ENCODE data around the gene NDUFA7. TPM values are rescaled to one million over a fixed set of nuclear protein-coding genes. Genes with fewer than 3 reads are reported as not detected.
A peak's percentile ranks its signal among the peaks of the same experiment; 100 is the strongest.

The NDUFA7 gene
- 100 to 1,000 TPM; 103 to 112 TPM for polyA plus RNA-seq

- 0 to 1% methylated on average over 64 to 72 of the region's 72 CpGs for WGBS, 2 donors
- H3K27ac ChIP-seq (ENCODE audit: low read depth in 2 of 2, low read length in 1 of 2), result peak within 1 kb of the TSS; percentile 92 to 95
- peak within 1 kb of the TSS; percentile 91 to 94 for H3K4me3 ChIP-seq (ENCODE audit: low read depth in 1 of 2, low read length in 2 of 2)
- peaks cover 2 to 13% of the 10 kb centered on the region in 2 donors for H3K4me1 ChIP-seq (ENCODE audit: control insufficient read depth in 2 of 2, insufficient read depth in 2 of 2, low read length in 1 of 2)
- H3K36me3 ChIP-seq (ENCODE audit: control insufficient read depth in 2 of 2, insufficient read depth in 2 of 2, low read length in 1 of 2), result peaks cover 2 to 14% of the 10 kb centered on the region in 2 donors
- H3K27me3 ChIP-seq (ENCODE audit: control insufficient read depth in 1 of 2, insufficient read depth in 2 of 2, low read length in 2 of 2), result no peaks in the 10 kb centered on the region
- peaks cover 0 to 2% of the 10 kb centered on the region in 2 donors for H3K9me3 ChIP-seq (ENCODE audit: control insufficient read depth in 2 of 2, insufficient read depth in 1 of 2, low read depth in 1 of 2, low read length in 1 of 2)
Measured at GRCh38 chr19:8321067-8321985, at the start of gene NDUFA7, which contains the start of gene RPS28. Gene NDUFA7, minus strand, starts transcription at chr19:8321375. Its CDS starts 17 bp downstream, at chr19:8321358. Gene RPS28, plus strand, starts transcription at chr19:8321496. Its CDS starts 35 bp downstream, at chr19:8321531.

- H3K9me3 ChIP-seq (ENCODE audit: control insufficient read depth in 2 of 2, insufficient read depth in 1 of 2, low read depth in 1 of 2, low read length in 1 of 2), result no peaks in the 10 kb centered on the region
- no peak overlapping the region for H3K4me3 ChIP-seq (ENCODE audit: low read depth in 1 of 2, low read length in 2 of 2)
- WGBS, 2 donors, result 70 to 85% methylated on average over 19 of the region's 19 CpGs
- H3K27ac ChIP-seq (ENCODE audit: low read depth in 2 of 2, low read length in 1 of 2), result no peak overlapping the region
- peaks cover 0 to 6% of the 10 kb centered on the region in 2 donors for H3K4me1 ChIP-seq (ENCODE audit: control insufficient read depth in 2 of 2, insufficient read depth in 2 of 2, low read length in 1 of 2)
- no peaks in the 10 kb centered on the region for H3K27me3 ChIP-seq (ENCODE audit: control insufficient read depth in 1 of 2, insufficient read depth in 2 of 2, low read length in 2 of 2)
- H3K36me3 ChIP-seq (ENCODE audit: control insufficient read depth in 2 of 2, insufficient read depth in 2 of 2, low read length in 1 of 2), result peaks cover 2 to 18% of the 10 kb centered on the region in 2 donors
Measured at GRCh38 chr19:8370176-8371010, 49.2 kb upstream of the NDUFA7 start.

- Histone ChIP-seq H3K4me1 (ENCODE audit: control insufficient read depth in 2 of 2, insufficient read depth in 2 of 2, low read length in 1 of 2) (peaks cover 0 to 13% of the 10 kb centered on the region in 2 donors), H3K36me3 (ENCODE audit: control insufficient read depth in 2 of 2, insufficient read depth in 2 of 2, low read length in 1 of 2) (peaks cover 0 to 11% of the 10 kb centered on the region in 2 donors), H3K9me3 (ENCODE audit: control insufficient read depth in 2 of 2, insufficient read depth in 1 of 2, low read depth in 1 of 2, low read length in 1 of 2) (no peaks in the 10 kb centered on the region), H3K27me3 (ENCODE audit: control insufficient read depth in 1 of 2, insufficient read depth in 2 of 2, low read length in 2 of 2) (no peaks in the 10 kb centered on the region), H3K4me3 (ENCODE audit: low read depth in 1 of 2, low read length in 2 of 2) (no peak overlapping the region), H3K27ac (ENCODE audit: low read depth in 2 of 2, low read length in 1 of 2) (peak overlapping the region in 1 of 2 donors; percentile 21)
- 22 to 23% methylated on average over 21 to 23 of the region's 23 CpGs for WGBS, 2 donors
Measured at GRCh38 chr19:8367327-8368001, 46.3 kb upstream of the NDUFA7 start.

DNA sequence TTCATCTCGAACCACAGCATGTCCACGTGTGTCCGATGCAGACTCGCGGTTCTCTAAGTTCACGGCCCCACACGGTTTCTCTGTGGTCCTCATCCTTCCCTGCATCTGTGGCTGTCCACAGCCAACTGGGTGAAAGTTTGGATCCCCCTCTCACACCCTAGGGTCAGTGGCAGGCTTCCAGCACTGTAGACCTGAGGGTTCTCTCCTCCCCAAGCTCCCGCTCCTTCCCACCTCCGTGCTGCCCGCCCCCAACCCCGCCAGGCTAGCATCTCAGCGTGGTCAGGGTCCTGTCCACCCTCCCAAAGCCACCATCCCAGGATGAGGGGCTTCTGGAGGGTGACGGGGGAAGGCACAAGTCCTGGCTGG is 45.8 kb upstream of the NDUFA7 start:
- 61% methylated on average over 13 of the region's 13 CpGs for WGBS, 2 donors
- peak overlapping the region in 1 of 2 donors; percentile 21 for H3K27ac ChIP-seq (ENCODE audit: low read depth in 2 of 2, low read length in 1 of 2)
- H3K4me1 ChIP-seq (ENCODE audit: control insufficient read depth in 2 of 2, insufficient read depth in 2 of 2, low read length in 1 of 2), result peaks cover 0 to 13% of the 10 kb centered on the region in 2 donors
- H3K4me3 ChIP-seq (ENCODE audit: low read depth in 1 of 2, low read length in 2 of 2), result no peak overlapping the region
- H3K27me3 ChIP-seq (ENCODE audit: control insufficient read depth in 1 of 2, insufficient read depth in 2 of 2, low read length in 2 of 2), result no peaks in the 10 kb centered on the region
- H3K36me3 ChIP-seq (ENCODE audit: control insufficient read depth in 2 of 2, insufficient read depth in 2 of 2, low read length in 1 of 2), result peaks cover 0 to 11% of the 10 kb centered on the region in 2 donors
- no peaks in the 10 kb centered on the region for H3K9me3 ChIP-seq (ENCODE audit: control insufficient read depth in 2 of 2, insufficient read depth in 1 of 2, low read depth in 1 of 2, low read length in 1 of 2)

DNA sequence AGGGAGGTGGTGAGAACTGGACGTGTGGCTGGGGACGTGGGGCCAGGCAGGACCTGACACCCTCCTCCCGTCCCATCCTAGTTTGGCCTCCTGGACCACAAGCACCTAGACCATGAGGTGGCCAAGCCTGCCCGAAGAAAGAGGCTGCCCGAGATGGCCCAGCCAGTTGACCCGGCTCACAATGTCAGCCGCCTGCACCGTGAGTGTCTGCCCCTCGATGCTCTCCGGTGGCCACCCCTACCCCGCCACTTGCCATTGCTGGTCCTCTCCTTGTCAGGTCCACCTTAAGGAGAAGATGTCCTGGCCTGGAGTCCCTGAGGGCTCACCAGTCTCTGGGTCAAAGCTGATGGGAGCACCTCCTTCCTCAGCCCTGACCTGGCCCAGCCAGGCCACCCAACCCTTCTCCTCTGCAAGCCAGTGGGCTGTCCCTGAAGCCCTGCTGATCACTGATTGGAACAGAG is 45.0 kb upstream of the NDUFA7 start:
- Histone ChIP-seq H3K4me3 (ENCODE audit: low read depth in 1 of 2, low read length in 2 of 2) (peak overlapping the region in 1 of 2 donors; percentile 30), H3K36me3 (ENCODE audit: control insufficient read depth in 2 of 2, insufficient read depth in 2 of 2, low read length in 1 of 2) (peaks cover 0 to 8% of the 10 kb centered on the region in 2 donors), H3K9me3 (ENCODE audit: control insufficient read depth in 2 of 2, insufficient read depth in 1 of 2, low read depth in 1 of 2, low read length in 1 of 2) (no peaks in the 10 kb centered on the region), H3K27ac (ENCODE audit: low read depth in 2 of 2, low read length in 1 of 2) (no peak overlapping the region), H3K27me3 (ENCODE audit: control insufficient read depth in 1 of 2, insufficient read depth in 2 of 2, low read length in 2 of 2) (no peaks in the 10 kb centered on the region), H3K4me1 (ENCODE audit: control insufficient read depth in 2 of 2, insufficient read depth in 2 of 2, low read length in 1 of 2) (peaks cover 0 to 13% of the 10 kb centered on the region in 2 donors)
- 94 to 96% methylated on average over 11 of the region's 11 CpGs for WGBS, 2 donors

- Histone ChIP-seq H3K36me3 (ENCODE audit: control insufficient read depth in 2 of 2, insufficient read depth in 2 of 2, low read length in 1 of 2) (peaks cover 0 to 5% of the 10 kb centered on the region in 2 donors), H3K9me3 (ENCODE audit: control insufficient read depth in 2 of 2, insufficient read depth in 1 of 2, low read depth in 1 of 2, low read length in 1 of 2) (no peaks in the 10 kb centered on the region), H3K27me3 (ENCODE audit: control insufficient read depth in 1 of 2, insufficient read depth in 2 of 2, low read length in 2 of 2) (no peaks in the 10 kb centered on the region), H3K4me3 (ENCODE audit: low read depth in 1 of 2, low read length in 2 of 2) (peak within 1 kb of the TSS; percentile 58 to 67), H3K27ac (ENCODE audit: low read depth in 2 of 2, low read length in 1 of 2) (peak within 1 kb of the TSS; percentile 98), H3K4me1 (ENCODE audit: control insufficient read depth in 2 of 2, insufficient read depth in 2 of 2, low read length in 1 of 2) (peaks cover 0 to 13% of the 10 kb centered on the region in 2 donors)
- 1 to 2% methylated on average over 79 to 81 of the region's 81 CpGs for WGBS, 2 donors
Measured at GRCh38 chr19:8363803-8364771, 42.9 kb upstream of the NDUFA7 start, which contains the start of gene ANGPTL4. Gene ANGPTL4, plus strand, starts transcription at chr19:8364155. Its CDS starts 167 bp downstream, at chr19:8364322.

- Histone ChIP-seq H3K4me1 (ENCODE audit: control insufficient read depth in 2 of 2, insufficient read depth in 2 of 2, low read length in 1 of 2) (peaks cover 0 to 11% of the 10 kb centered on the region in 2 donors), H3K9me3 (ENCODE audit: control insufficient read depth in 2 of 2, insufficient read depth in 1 of 2, low read depth in 1 of 2, low read length in 1 of 2) (no peaks in the 10 kb centered on the region), H3K27ac (ENCODE audit: low read depth in 2 of 2, low read length in 1 of 2) (peak overlapping the region; percentile 98), H3K36me3 (ENCODE audit: control insufficient read depth in 2 of 2, insufficient read depth in 2 of 2, low read length in 1 of 2) (no peaks in the 10 kb centered on the region), H3K27me3 (ENCODE audit: control insufficient read depth in 1 of 2, insufficient read depth in 2 of 2, low read length in 2 of 2) (no peaks in the 10 kb centered on the region), H3K4me3 (ENCODE audit: low read depth in 1 of 2, low read length in 2 of 2) (no peak overlapping the region)
- 24 to 27% methylated on average over 12 of the region's 12 CpGs for WGBS, 2 donors
Measured at GRCh38 chr19:8361921-8362793, 41.0 kb upstream of the NDUFA7 start.

All from esophagus (tissue), 2 donors.